Smooth muscle cell (in vitro differentiated cells): ENCODE data around the gene OR8J1. TPM values are rescaled to one million over a fixed set of nuclear protein-coding genes. Genes with fewer than 3 reads are reported as not detected.

Experiments used
- DNase-seq: peaks from one replicate; lab custom pipeline; 2025; ENCODE audit not compliant: unreplicated experiment; lab: John Stamatoyannopoulos, UW
- H2AFZ ChIP-seq: fragments of 200-600 bp; sonication (generic); 2 replicates; pipeline ENCODE4 v1.6.0; 2016; ENCODE audit warnings: antibody characterized with exemption, low read depth, mild to moderate bottlenecking
- H3F3A ChIP-seq: fragments of 200-600 bp; sonication (generic); 2 replicates; pipeline ENCODE4 v1.6.0; 2017; ENCODE audit warnings: antibody characterized with exemption, low read depth
- H3K27ac ChIP-seq: fragments of 200-600 bp; sonication (generic); 2 replicates; pipeline ENCODE4 v1.5.1; 2016; ENCODE audit warnings: low read depth, mild to moderate bottlenecking
- H3K27me3 ChIP-seq: fragments of 200-600 bp; sonication (generic); 2 replicates; pipeline ENCODE4 v1.6.1; 2016; ENCODE audit warnings: low read depth, mild to moderate bottlenecking
- H3K36me3 ChIP-seq: fragments of 200-600 bp; sonication (generic); 2 replicates; pipeline ENCODE4 v1.5.1; 2016; ENCODE audit warnings: low read depth
- H3K4me1 ChIP-seq: fragments of 200-600 bp; sonication (generic); 2 replicates; pipeline ENCODE4 v1.5.1; 2016; ENCODE audit warnings: low read depth
- H3K4me2 ChIP-seq: fragments of 200-600 bp; sonication (generic); 2 replicates; pipeline ENCODE4 v1.6.0; 2016; ENCODE audit warnings: mild to moderate bottlenecking
- H3K4me3 ChIP-seq: fragments of 200-600 bp; sonication (generic); 2 replicates; pipeline ENCODE4 v1.5.1; 2016; ENCODE audit warnings: mild to moderate bottlenecking
- H3K79me2 ChIP-seq: fragments of 200-600 bp; sonication (generic); 2 replicates; pipeline ENCODE4 v1.6.0; 2016; ENCODE audit warnings: low read depth, mild to moderate bottlenecking
- H3K9ac ChIP-seq: fragments of 200-600 bp; sonication (generic); 2 replicates; pipeline ENCODE4 v1.6.0; 2016; ENCODE audit warnings: low read depth
- H3K9me3 ChIP-seq: fragments of 200-600 bp; sonication (generic); replicated peaks from 2 replicates; pipeline ENCODE4 v1.5.1; 2016; ENCODE audit warnings: low read depth
- H4K20me1 ChIP-seq: fragments of 200-600 bp; sonication (generic); 2 replicates; pipeline ENCODE4 v1.6.0; 2016; ENCODE audit warnings: low read depth
- WGBS: methylation state at CpG from one replicate; pipeline ENCODE4 v1.1.7; 2016; ENCODE audit warnings: low lambda C conversion rate; 5-methylcytosine and 5-hydroxymethylcytosine counted together
- polyA plus RNA-seq: library from polyadenylated mRNA; unstranded; fragments of >200 nt; fragmentation: Nextera tagmentation; extraction: Ambion mirVana; gene quantifications from 2 replicates; pipeline ENCODE4 v1.2.1, GENCODE V29; 2016
- total RNA-seq: library from RNA; depleted of rRNA; stranded (reverse); fragments of >200 nt; gene quantifications from 2 replicates; pipeline ENCODE4 v1.2.3, GENCODE V29; 2014
- TF ChIP-seq, protein P1 (sequence below): fragments of 200-600 bp; sonication (generic); IDR thresholded peaks from 2 replicates; pipeline ENCODE4 v1.5.1; 2017; ENCODE audit warnings: borderline replicate concordance, mild to moderate bottlenecking, antibody characterized with exemption; ENCODE audit not compliant: insufficient read depth, poor library complexity, severe bottlenecking

Gene OR8J1, protein sequence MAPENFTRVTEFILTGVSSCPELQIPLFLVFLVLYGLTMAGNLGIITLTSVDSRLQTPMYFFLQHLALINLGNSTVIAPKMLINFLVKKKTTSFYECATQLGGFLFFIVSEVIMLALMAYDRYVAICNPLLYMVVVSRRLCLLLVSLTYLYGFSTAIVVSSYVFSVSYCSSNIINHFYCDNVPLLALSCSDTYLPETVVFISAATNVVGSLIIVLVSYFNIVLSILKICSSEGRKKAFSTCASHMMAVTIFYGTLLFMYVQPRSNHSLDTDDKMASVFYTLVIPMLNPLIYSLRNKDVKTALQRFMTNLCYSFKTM
- total RNA-seq: not detected in 2 replicates
- not detected in 2 replicates for polyA plus RNA-seq

DNA sequence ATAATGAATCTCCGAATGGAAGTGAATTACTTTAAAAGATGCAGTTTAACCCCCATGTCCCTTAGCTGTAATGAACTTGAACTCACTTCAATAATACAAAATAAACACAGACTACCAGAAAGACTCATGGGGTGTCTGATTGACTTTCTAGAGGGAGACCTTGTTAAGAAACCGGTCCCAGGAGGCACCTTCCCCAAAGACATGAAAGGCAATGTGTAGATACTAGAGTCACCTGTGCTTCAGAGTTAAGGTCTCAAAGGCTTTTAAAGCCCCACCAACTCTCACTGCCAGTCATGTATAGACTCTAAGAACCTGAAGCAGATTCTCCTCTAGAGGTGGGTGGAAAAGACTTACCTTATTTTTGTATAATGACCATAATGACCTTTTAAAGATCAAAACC is at the start of gene OR8J1:
Gene OR8J1 (plus strand): TSS at position 301 of the 400 bp plus-strand sequence. CDS start 5,956 bp downstream, outside the sequence.
- H3K27ac ChIP-seq: no peak within 1 kb of the TSS
- no peaks in the 10 kb centered on the region for H3F3A ChIP-seq
- H2AFZ ChIP-seq: no peak within 1 kb of the TSS
- no peak for DNase-seq
- H3K4me3 ChIP-seq: no peak within 1 kb of the TSS
- H3K9me3 ChIP-seq: no peaks in the 10 kb centered on the region
- H3K27me3 ChIP-seq: no peaks in the 10 kb centered on the region
- 95% methylated on average over 2 of the region's 2 CpGs for WGBS
- no peaks in the 10 kb centered on the region for H4K20me1 ChIP-seq
- no peaks in the 10 kb centered on the region for H3K36me3 ChIP-seq
- H3K4me2 ChIP-seq: no peak within 1 kb of the TSS
- H3K79me2 ChIP-seq: no peaks in the 10 kb centered on the region
- no peaks in the 10 kb centered on the region for H3K4me1 ChIP-seq
- H3K9ac ChIP-seq: no peak within 1 kb of the TSS
- TF ChIP-seq, protein P1, sequence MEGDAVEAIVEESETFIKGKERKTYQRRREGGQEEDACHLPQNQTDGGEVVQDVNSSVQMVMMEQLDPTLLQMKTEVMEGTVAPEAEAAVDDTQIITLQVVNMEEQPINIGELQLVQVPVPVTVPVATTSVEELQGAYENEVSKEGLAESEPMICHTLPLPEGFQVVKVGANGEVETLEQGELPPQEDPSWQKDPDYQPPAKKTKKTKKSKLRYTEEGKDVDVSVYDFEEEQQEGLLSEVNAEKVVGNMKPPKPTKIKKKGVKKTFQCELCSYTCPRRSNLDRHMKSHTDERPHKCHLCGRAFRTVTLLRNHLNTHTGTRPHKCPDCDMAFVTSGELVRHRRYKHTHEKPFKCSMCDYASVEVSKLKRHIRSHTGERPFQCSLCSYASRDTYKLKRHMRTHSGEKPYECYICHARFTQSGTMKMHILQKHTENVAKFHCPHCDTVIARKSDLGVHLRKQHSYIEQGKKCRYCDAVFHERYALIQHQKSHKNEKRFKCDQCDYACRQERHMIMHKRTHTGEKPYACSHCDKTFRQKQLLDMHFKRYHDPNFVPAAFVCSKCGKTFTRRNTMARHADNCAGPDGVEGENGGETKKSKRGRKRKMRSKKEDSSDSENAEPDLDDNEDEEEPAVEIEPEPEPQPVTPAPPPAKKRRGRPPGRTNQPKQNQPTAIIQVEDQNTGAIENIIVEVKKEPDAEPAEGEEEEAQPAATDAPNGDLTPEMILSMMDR: no peak

DNA sequence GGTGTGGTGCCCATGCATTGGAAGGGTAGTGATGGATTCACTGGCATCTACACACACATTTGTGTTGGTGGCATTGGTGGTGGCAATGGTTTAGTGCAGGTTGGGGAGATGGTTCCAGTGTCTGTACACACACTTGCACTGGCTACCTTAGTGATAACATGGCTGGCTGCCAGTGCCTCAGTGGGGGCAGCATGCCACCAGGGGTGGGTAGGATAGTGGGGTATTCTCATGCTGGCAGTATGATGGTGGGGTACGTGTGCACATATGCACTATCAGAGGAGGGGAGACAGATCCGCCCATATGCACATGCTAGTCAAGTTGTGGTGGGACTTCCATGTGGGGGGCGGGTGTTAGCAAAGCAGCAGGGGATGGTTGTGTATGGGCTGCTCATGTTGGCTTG is 46.3 kb upstream of the OR8J1 start:
- H3K79me2 ChIP-seq: no peaks in the 10 kb centered on the region
- H3F3A ChIP-seq: no peaks in the 10 kb centered on the region
- H3K36me3 ChIP-seq: no peaks in the 10 kb centered on the region
- H3K27me3 ChIP-seq: no peaks in the 10 kb centered on the region
- WGBS: 88% methylated on average over 3 of the region's 3 CpGs
- no peak overlapping the region for H3K9ac ChIP-seq
- TF ChIP-seq, protein P1: no peak
- H3K27ac ChIP-seq: no peak overlapping the region
- H3K4me2 ChIP-seq: no peak overlapping the region
- H3K4me3 ChIP-seq: no peak overlapping the region
- no peaks in the 10 kb centered on the region for H3K9me3 ChIP-seq
- no peak for DNase-seq
- no peak overlapping the region for H2AFZ ChIP-seq
- no peaks in the 10 kb centered on the region for H4K20me1 ChIP-seq
- no peaks in the 10 kb centered on the region for H3K4me1 ChIP-seq

DNA sequence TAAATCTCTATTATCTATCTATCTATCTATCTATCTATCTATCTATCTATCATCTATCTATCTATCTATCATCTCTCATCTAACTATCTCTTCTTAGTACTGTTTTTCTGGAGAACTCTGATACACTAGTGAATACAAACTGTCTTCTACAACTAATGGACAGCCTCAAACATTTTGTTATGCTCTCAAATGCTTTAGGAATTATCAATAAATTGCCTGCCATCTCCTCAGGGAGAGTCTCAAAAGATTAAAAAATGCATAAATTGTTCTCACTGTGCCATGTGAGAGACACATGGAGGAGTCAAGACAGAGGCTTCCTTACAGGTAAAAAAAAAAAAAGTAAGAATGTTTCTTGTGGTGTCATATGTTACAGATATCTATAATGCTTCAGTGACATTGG is 39.2 kb upstream of the OR8J1 start, which contains the start of gene OR8K3:
Gene OR8K3 (plus strand): TSS at position 301 of the 400 bp plus-strand sequence. CDS start 3,163 bp downstream, outside the sequence.
- H3F3A ChIP-seq: no peaks in the 10 kb centered on the region
- H3K9me3 ChIP-seq: no peaks in the 10 kb centered on the region
- H3K4me3 ChIP-seq: no peak within 1 kb of the TSS
- no peak within 1 kb of the TSS for H3K27ac ChIP-seq
- no peaks in the 10 kb centered on the region for H4K20me1 ChIP-seq
- no peak for DNase-seq
- H3K27me3 ChIP-seq: no peaks in the 10 kb centered on the region
- no peak within 1 kb of the TSS for H3K9ac ChIP-seq
- H3K4me2 ChIP-seq: no peak within 1 kb of the TSS
- no peaks in the 10 kb centered on the region for H3K4me1 ChIP-seq
- H3K36me3 ChIP-seq: no peaks in the 10 kb centered on the region
- H2AFZ ChIP-seq: no peak within 1 kb of the TSS
- no peaks in the 10 kb centered on the region for H3K79me2 ChIP-seq
- TF ChIP-seq, protein P1: no peak
